HUES64 (cell line): ENCODE data around the gene SCMH1.

Source experiments
- H3K27ac ChIP-seq: 2 replicates; pipeline ENCODE4 v1.7.0; 2013; ENCODE audit warnings: low read depth, low read length, inconsistent platforms
- H3K27me3 ChIP-seq: 2 replicates; pipeline ENCODE4 v1.6.1; 2013; ENCODE audit warnings: mild to moderate bottlenecking, low read length; ENCODE audit not compliant: insufficient read depth
- H3K36me3 ChIP-seq: 2 replicates; pipeline ENCODE4 v1.6.1; 2013; ENCODE audit warnings: mild to moderate bottlenecking, low read length; ENCODE audit not compliant: insufficient read depth
- H3K4me1 ChIP-seq: 2 replicates; pipeline ENCODE4 v1.6.1; 2013; ENCODE audit warnings: mild to moderate bottlenecking, low read length, moderate library complexity; ENCODE audit not compliant: insufficient read depth
- H3K4me3 ChIP-seq: 2 replicates; pipeline ENCODE4 v1.5.1; 2013; ENCODE audit warnings: mild to moderate bottlenecking, low read length, moderate library complexity
- H3K9ac ChIP-seq: 2 replicates; pipeline ENCODE4 v1.6.1; 2013; ENCODE audit warnings: mild to moderate bottlenecking, low read depth, low read length
- H3K9me3 ChIP-seq: 2 replicates; pipeline ENCODE4 v1.6.1; 2013; ENCODE audit warnings: low read depth, low read length; ENCODE audit not compliant: insufficient read depth
- WGBS: fragments of 150-250, 120-280 bp; methylation state at CpG from one replicate; pipeline ENCODE4 v1.1.7; 2013; ENCODE audit warnings: missing lambda C conversion rate; 5-methylcytosine and 5-hydroxymethylcytosine counted together

Gene SCMH1

GRCh38 chr1:41044187-41044586, 197.9 kb downstream of the SCMH1 start:
- Histone ChIP-seq H3K9ac (no peak overlapping the region), H3K27me3 (no peaks in the 10 kb centered on the region), H3K36me3 (peaks cover 17% of the 10 kb centered on the region; the same call in 1 of the 2 replicates), H3K4me3 (no peak overlapping the region), H3K27ac (no peak overlapping the region), H3K4me1 (no peaks in the 10 kb centered on the region), H3K9me3 (no peaks in the 10 kb centered on the region)
- 86% methylated on average over 2 of the region's 2 CpGs for WGBS

GRCh38 chr1:41041614-41042270, 200.4 kb downstream of the SCMH1 start:
- peaks cover 8% of the 10 kb centered on the region; the same call in 1 of the 2 replicates for H3K36me3 ChIP-seq
- no peaks in the 10 kb centered on the region for H3K4me1 ChIP-seq
- no peak overlapping the region for H3K4me3 ChIP-seq
- WGBS: 93% methylated on average over 3 of the region's 3 CpGs
- no peak overlapping the region for H3K27ac ChIP-seq
- H3K9me3 ChIP-seq: no peaks in the 10 kb centered on the region
- no peaks in the 10 kb centered on the region for H3K27me3 ChIP-seq
- no peak overlapping the region for H3K9ac ChIP-seq

- peaks cover 6% of the 10 kb centered on the region; the same call in 1 of the 2 replicates for H3K36me3 ChIP-seq
- WGBS: 98% methylated on average over 5 of the region's 5 CpGs
- H3K27me3 ChIP-seq: no peaks in the 10 kb centered on the region
- H3K4me3 ChIP-seq: no peak overlapping the region
- H3K9ac ChIP-seq: no peak overlapping the region
- H3K27ac ChIP-seq: no peak overlapping the region
- H3K4me1 ChIP-seq: peaks cover 9% of the 10 kb centered on the region; the same call in 1 of the 2 replicates
- no peaks in the 10 kb centered on the region for H3K9me3 ChIP-seq
These were observed 204.0 kb downstream of the SCMH1 start for GRCh38 chr1:41038110-41038509.

DNA sequence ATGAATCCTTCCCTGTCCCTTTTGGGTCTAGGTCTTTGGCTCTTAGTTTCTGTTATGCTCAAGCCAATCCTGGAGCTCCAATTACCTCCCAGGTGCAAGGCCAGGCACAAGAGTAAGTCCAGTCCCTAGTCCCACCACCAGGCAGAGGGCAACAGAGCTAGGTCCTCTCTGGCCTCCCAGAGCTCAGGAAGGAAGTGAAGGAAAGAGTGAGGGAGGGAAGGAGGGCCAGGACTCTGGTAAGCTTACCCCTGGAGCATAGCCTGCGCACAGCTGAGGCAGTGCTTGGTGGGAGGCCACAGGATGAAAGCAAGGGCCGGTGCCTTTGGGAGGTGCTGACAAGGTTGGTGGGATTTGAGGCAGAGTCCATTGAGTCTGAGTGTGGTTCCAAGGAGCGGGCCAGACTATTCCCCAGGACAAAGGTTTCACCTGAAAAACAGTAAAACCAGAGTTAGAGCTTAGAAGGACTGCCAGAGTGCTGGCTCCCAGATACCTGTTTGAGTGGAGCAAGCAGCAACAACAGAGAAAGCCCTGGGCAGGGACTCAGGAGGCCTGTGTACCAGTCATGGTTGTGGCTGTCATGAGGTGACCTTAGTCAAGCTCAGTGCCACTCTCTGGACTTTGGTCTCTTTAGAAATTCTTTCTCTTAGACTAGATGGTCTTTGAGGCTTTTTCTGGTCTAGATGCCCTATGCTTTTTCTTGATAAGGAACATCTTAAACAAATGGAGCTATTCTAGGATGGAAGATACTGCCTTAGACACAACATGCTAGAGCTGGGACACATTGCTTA, 204.8 kb downstream of the SCMH1 start:
- peaks cover 10% of the 10 kb centered on the region; the same call in 1 of the 2 replicates for H3K4me1 ChIP-seq
- 97% methylated on average over 3 of the region's 3 CpGs for WGBS

DNA sequence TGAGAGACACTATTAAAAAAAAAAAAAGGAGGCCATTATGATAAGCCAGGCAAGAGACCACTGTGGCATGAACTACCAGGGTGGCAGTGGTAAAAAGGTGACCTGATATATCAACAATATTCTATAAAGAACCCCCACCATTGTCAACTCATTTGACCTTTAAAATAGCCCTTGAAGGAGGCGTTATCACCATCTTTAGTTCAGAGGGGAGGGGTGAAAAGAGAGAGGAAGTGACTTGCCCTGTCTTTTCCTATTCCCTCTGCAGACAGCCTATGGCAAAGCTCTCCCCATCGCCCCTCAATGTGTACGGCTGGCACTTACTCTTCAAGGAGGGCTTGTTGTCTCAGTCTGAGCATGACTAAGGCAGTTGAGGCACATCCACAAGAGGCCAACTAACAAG, 208.8 kb downstream of the SCMH1 start:
- H3K27me3 ChIP-seq: no peaks in the 10 kb centered on the region
- 92% methylated on average over 2 of the region's 3 CpGs for WGBS
- no peak overlapping the region for H3K4me3 ChIP-seq
- H3K36me3 ChIP-seq: peaks cover 16% of the 10 kb centered on the region
- H3K27ac ChIP-seq: no peak overlapping the region
- no peak overlapping the region for H3K9ac ChIP-seq
- H3K4me1 ChIP-seq: peaks cover 10% of the 10 kb centered on the region; the same call in 1 of the 2 replicates
- H3K9me3 ChIP-seq: no peaks in the 10 kb centered on the region

More for the DNA sequence above, 204.8 kb downstream of the SCMH1 start:
- Histone ChIP-seq H3K4me3 (no peak overlapping the region), H3K27me3 (no peaks in the 10 kb centered on the region), H3K36me3 (peaks cover 9% of the 10 kb centered on the region; the same call in 1 of the 2 replicates), H3K9ac (no peak overlapping the region), H3K9me3 (no peaks in the 10 kb centered on the region), H3K27ac (no peak overlapping the region)

GRCh38 chr1:41032147-41032546, 210.0 kb downstream of the SCMH1 start:
- WGBS: 93% methylated on average over 1 of the region's 2 CpGs
- no peaks in the 10 kb centered on the region for H3K27me3 ChIP-seq
- peaks cover 10% of the 10 kb centered on the region; the same call in 1 of the 2 replicates for H3K4me1 ChIP-seq
- no peak overlapping the region for H3K9ac ChIP-seq
- peaks cover 18% of the 10 kb centered on the region for H3K36me3 ChIP-seq
- H3K4me3 ChIP-seq: no peak overlapping the region
- no peak overlapping the region for H3K27ac ChIP-seq
- H3K9me3 ChIP-seq: no peaks in the 10 kb centered on the region

- no peaks in the 10 kb centered on the region for H3K9me3 ChIP-seq
- no peak overlapping the region for H3K27ac ChIP-seq
- WGBS: 94% methylated on average over 8 of the region's 8 CpGs
- peaks cover 18% of the 10 kb centered on the region for H3K36me3 ChIP-seq
- no peaks in the 10 kb centered on the region for H3K27me3 ChIP-seq
- H3K4me3 ChIP-seq: no peak overlapping the region
- no peak overlapping the region for H3K9ac ChIP-seq
- peaks cover 10% of the 10 kb centered on the region; the same call in 1 of the 2 replicates for H3K4me1 ChIP-seq
These were observed 211.1 kb downstream of the SCMH1 start for GRCh38 chr1:41030872-41031616.

- no peak overlapping the region for H3K9ac ChIP-seq
- peaks cover 1% of the 10 kb centered on the region; the same call in 1 of the 2 replicates for H3K4me1 ChIP-seq
- 97% methylated on average over 10 of the region's 10 CpGs for WGBS
- H3K27ac ChIP-seq: no peak overlapping the region
- H3K36me3 ChIP-seq: peaks cover 12% of the 10 kb centered on the region; the same call in 1 of the 2 replicates
- H3K9me3 ChIP-seq: no peaks in the 10 kb centered on the region
- H3K27me3 ChIP-seq: no peaks in the 10 kb centered on the region
- H3K4me3 ChIP-seq: no peak overlapping the region
These were observed 214.0 kb downstream of the SCMH1 start for GRCh38 chr1:41028034-41028642.

GRCh38 chr1:41025979-41026819, 215.9 kb downstream of the SCMH1 start:
- no peak overlapping the region for H3K4me3 ChIP-seq
- peaks cover 5% of the 10 kb centered on the region; the same call in 1 of the 2 replicates for H3K36me3 ChIP-seq
- H3K4me1 ChIP-seq: no peaks in the 10 kb centered on the region; the same call in 1 of the 2 replicates
- H3K9ac ChIP-seq: no peak overlapping the region
- no peaks in the 10 kb centered on the region for H3K9me3 ChIP-seq
- H3K27ac ChIP-seq: no peak overlapping the region
- WGBS: 95% methylated on average over 4 of the region's 4 CpGs
- H3K27me3 ChIP-seq: no peaks in the 10 kb centered on the region

DNA sequence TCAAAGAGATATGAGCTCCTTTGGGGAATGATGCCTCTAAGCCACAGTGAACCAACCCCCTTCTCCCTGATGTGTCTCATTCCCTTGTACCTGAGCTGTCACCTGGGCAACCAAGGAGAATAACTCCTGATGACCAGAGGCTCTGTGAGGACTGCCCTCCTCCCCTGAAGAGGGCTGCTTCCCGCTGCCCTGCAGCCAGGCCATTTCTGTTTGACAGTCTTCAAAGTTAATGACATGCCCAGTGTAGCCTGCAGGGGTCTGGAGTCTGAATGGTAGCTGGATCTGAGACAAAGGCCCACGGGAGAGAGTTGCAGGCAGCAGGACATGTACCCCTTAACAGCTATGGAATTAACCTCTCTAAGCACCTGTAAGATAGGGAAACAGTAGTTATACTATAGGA, 217.2 kb downstream of the SCMH1 start:
- 63% methylated on average over 2 of the region's 2 CpGs for WGBS

More for the DNA sequence above, 217.2 kb downstream of the SCMH1 start:
- Histone ChIP-seq H3K4me1 (peaks cover 3% of the 10 kb centered on the region; the same call in 1 of the 2 replicates), H3K27me3 (no peaks in the 10 kb centered on the region), H3K4me3 (no peak overlapping the region), H3K36me3 (peaks cover 5% of the 10 kb centered on the region; the same call in 1 of the 2 replicates), H3K9me3 (no peaks in the 10 kb centered on the region), H3K27ac (no peak overlapping the region), H3K9ac (no peak overlapping the region)
